HAP-1 (cell line): ENCODE data around the gene GINS2.
A peak's percentile ranks its signal among the peaks of the same experiment; 100 is the strongest.

Experiments used
- DNase-seq, 2 experiments: peaks; one replicate each; pipeline ENCODE4 v3.0.0-alpha.2; 2016 to 2020; ENCODE audit warnings: low spot score in 2 of 2
- H3K27me3 ChIP-seq: fragments of 250-450 bp; sonication (Bioruptor Pico); 2 replicates; pipeline ENCODE4 v1.5.1; 2020; ENCODE audit warnings: low read depth, mild to moderate bottlenecking, moderate library complexity
- H3K36me3 ChIP-seq: fragments of 250-450 bp; sonication (Bioruptor Pico); replicated peaks from 2 replicates; pipeline ENCODE4 v1.5.1; 2020; ENCODE audit warnings: mild to moderate bottlenecking
- H3K4me1 ChIP-seq: fragments of 250-450 bp; sonication (Bioruptor Pico); 2 replicates; pipeline ENCODE4 v1.5.1; 2020; ENCODE audit warnings: mild to moderate bottlenecking
- H3K4me3 ChIP-seq: fragments of 250-450 bp; sonication (Bioruptor Pico); 2 replicates; pipeline ENCODE4 v1.5.1; 2020; ENCODE audit warnings: mild to moderate bottlenecking, moderate library complexity
- H3K9me3 ChIP-seq: fragments of 250-450 bp; sonication (Bioruptor Pico); 2 replicates; pipeline ENCODE4 v1.5.1; 2020; ENCODE audit warnings: mild to moderate bottlenecking, moderate library complexity
- in situ Hi-C: fragments of 300-500 bp; cut with MboI; formaldehyde crosslinking; loops from 3 replicates; pipeline ENCODE4 v1.14.3; 2020; ENCODE audit warnings: low sequenced_read_pairs, inconsistent platforms, mixed read lengths

The GINS2 gene

DNA sequence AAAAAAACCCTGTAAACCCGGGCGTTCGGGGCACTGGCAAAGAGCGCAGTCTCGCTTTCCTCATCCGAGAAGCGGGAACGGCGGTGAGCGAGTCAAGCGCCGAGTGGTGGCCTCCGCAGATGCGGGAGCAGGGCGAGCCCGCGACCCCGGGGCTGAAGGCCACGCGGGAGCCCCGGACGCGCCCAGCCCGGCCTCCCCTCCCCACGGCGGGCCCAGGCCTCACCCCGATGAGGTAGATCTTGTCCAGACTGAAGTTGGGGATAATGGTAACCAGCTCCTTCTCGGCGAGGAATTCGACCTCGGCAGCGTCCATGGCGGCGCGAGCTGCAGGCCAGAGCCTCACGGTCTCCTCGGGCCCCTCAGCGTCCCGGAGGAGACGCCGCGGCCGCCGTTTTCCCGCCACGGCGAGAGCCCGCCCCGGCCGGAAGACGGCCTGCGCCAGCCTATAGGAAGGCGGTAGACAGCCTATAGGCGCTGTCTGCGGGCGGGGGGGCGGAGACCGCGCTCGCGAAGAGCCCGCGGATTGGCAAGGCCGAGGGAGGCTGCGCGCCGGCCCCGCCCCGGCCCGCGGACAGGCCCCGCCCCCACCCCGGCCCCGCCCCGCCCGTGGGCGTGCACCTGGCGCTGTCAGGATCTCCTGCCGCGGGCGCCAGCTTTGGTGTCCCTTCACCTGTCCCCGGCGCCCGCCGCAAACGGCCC, at the start of gene GINS2:
TSS of gene GINS2 (minus strand) at position 369 of the 699 bp plus-strand sequence. CDS start at position 313, 56 bp downstream.
- peak within 1 kb of the TSS; percentile 55 for H3K4me3 ChIP-seq
- H3K9me3 ChIP-seq: no peaks in the 10 kb centered on the region
- in situ Hi-C loops: no loop called here
- H3K36me3 ChIP-seq: peaks cover 31% of the 10 kb centered on the region
- DNase-seq: peak; percentile 93 to 95
- H3K4me1 ChIP-seq: peaks cover 13% of the 10 kb centered on the region
- H3K27me3 ChIP-seq: no peaks in the 10 kb centered on the region

DNA sequence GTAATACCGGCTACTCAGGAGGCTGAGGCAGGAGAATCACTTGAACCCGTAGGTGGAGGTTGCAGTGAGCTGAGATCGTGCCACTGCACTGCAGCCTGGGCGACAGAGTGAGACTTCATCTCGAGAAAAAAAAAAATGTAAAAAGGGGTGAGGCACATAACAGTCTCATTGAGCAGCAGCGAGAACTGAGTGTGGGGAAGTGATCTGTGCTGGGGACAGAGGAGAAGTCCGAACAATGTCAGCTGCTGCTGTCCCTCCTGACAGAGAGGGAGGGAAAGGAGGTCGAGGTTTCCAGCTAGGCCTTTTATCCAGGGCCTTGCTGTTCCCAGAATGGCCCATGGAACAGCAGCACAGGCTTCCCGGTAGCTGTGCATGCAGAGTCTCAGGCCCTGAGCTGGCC, 48.2 kb upstream of the GINS2 start:
- Histone ChIP-seq H3K4me3 (no peak overlapping the region), H3K36me3 (no peaks in the 10 kb centered on the region), H3K27me3 (no peaks in the 10 kb centered on the region), H3K9me3 (no peaks in the 10 kb centered on the region), H3K4me1 (no peaks in the 10 kb centered on the region)
- no peak for DNase-seq
- in situ Hi-C loops: no loop called here

DNA sequence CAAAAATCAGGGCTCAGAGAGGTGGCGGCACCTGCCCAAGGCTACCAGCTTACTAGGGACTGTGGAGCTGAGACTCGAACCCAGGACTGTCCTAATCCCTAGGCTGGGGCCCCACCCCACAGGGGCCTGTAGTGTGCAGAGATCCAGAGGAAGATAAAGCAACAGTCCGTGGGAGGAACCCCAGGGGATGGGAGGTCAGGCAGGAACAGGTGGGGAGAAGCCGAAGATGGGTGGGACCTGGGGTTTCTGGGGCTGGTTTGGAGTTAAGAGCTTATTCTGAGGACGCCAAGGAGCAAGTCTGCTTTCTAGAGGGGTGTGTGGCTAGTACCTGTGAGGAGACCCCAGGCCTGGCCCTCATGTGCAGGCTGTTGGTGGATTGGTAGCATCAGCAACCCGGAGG, 47.2 kb upstream of the GINS2 start:
- in situ Hi-C loops: no loop called here
- no peak overlapping the region for H3K4me3 ChIP-seq
- H3K27me3 ChIP-seq: no peaks in the 10 kb centered on the region
- no peaks in the 10 kb centered on the region for H3K36me3 ChIP-seq
- DNase-seq: no peak
- H3K4me1 ChIP-seq: no peaks in the 10 kb centered on the region
- no peaks in the 10 kb centered on the region for H3K9me3 ChIP-seq

DNA sequence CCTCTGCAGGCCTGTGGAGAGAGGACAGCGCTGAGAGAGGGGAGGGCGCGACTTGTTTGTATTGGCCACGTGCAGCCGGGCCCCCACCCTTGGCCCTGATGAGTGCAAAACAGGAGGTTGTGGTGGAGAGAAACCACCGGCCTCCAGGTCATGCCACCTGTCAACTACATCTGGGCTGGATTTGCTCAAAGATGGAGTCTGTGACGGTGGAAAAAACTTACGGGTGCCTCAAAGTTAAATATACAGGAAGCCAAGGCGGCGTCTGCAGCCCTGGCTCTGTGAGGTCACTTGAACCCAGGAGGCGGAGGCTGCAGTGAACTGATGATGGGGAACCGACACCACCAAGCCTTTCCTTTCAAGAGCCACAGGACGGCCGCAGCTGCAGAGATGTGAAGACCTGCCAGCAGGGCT, 46.5 kb upstream of the GINS2 start:
- DNase-seq: no peak
- Histone ChIP-seq H3K4me3 (no peak overlapping the region), H3K36me3 (no peaks in the 10 kb centered on the region)

DNA sequence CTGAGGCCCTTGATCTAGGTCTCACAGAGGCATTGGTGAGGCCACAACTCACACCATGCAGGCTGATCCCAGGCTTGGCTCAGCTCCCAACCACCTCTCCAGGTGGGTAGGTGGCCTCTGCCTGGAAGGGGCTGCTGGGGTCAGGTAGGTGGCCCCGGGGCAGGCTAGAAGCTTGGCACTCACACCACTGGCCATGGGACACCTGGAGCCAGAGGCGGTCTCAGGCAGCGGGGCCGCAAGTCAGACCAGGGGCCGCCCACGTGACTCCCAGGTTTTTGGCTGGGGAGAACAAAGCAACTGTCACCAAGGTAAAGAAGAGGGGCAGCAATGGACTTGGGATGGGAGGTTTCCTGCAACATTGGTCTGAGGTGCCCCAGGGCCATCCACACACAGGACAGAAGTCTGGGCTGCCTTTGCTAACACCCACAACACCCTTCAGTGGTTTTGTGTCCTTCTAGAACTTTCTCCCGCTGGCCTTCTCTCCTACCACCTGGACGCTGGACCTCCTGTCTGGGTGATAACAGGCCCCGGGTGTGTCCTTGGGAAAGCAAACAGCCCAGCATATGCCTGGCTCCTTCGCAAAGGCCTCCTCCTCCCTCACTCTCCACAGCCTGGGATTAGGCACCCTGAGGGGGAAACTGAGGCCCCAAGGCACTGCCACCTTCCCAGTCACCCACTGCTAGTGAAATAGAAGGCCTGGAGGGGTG, 45.7 kb upstream of the GINS2 start:
- H3K9me3 ChIP-seq: no peaks in the 10 kb centered on the region
- H3K4me1 ChIP-seq: no peaks in the 10 kb centered on the region
- no peaks in the 10 kb centered on the region for H3K27me3 ChIP-seq
- no peak overlapping the region for H3K4me3 ChIP-seq
- H3K36me3 ChIP-seq: no peaks in the 10 kb centered on the region
- in situ Hi-C loops: no loop called here
- no peak for DNase-seq

More for the DNA sequence above, 46.5 kb upstream of the GINS2 start:
- H3K27me3 ChIP-seq: no peaks in the 10 kb centered on the region
- in situ Hi-C loops: no loop called here
- no peaks in the 10 kb centered on the region for H3K9me3 ChIP-seq
- no peaks in the 10 kb centered on the region for H3K4me1 ChIP-seq

DNA sequence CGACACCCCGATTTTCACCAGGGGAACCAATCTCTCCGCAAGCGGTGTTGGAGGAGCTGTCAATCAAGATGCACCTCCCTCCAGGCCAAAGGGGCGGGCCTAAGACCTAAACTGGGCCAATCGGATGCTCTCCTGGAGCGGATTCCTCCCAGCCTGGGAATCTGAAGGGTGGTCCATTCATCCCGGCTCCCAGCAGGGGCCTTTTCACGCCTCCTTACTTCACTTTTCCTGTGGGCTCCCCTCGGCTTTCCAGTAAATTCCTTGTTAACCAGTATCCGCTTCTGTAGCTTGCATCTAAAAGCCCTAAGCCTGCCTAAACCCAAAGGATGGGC, 45.1 kb upstream of the GINS2 start:
- Histone ChIP-seq H3K27me3 (no peaks in the 10 kb centered on the region), H3K4me1 (no peaks in the 10 kb centered on the region), H3K36me3 (no peaks in the 10 kb centered on the region), H3K9me3 (no peaks in the 10 kb centered on the region), H3K4me3 (no peak overlapping the region)
- in situ Hi-C loops: no loop called here
- DNase-seq: peak in 1 of 2 experiments; percentile 52

DNA sequence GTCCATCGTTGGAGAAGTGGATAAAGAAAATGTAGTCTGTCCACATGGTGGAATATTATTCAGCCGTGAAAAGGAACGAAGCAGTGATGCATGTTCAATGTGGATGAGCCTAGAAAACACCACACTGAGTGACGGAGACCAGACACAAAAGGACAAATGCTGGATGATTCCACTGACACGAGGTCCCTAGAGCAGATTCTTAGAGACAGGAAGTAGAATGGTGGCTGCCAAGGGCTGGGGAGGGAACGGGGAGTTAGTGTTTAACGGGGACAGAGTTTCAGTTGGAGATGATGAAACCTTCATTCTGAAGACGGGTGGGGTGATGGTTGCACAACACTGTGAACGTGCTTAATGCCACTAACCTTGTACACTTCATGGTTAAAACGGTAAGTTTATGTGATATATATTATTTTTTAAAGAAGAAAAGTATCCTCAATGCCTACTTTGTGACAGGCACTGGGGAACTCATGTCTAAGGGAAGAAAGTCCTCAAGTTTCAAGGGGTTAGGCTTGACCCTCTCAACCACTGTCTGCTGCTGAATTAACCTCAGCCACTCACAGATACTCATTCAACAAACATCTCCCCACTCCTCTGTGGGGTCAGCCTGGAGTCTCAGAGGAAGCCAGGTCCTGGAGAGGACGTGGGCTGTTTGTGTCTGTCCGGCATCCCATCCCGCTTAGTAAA, 44.5 kb upstream of the GINS2 start:
- H3K4me1 ChIP-seq: no peaks in the 10 kb centered on the region
- DNase-seq: no peak
- in situ Hi-C loops: no loop called here
- no peak overlapping the region for H3K4me3 ChIP-seq
- no peaks in the 10 kb centered on the region for H3K9me3 ChIP-seq
- no peaks in the 10 kb centered on the region for H3K27me3 ChIP-seq
- H3K36me3 ChIP-seq: no peaks in the 10 kb centered on the region

DNA sequence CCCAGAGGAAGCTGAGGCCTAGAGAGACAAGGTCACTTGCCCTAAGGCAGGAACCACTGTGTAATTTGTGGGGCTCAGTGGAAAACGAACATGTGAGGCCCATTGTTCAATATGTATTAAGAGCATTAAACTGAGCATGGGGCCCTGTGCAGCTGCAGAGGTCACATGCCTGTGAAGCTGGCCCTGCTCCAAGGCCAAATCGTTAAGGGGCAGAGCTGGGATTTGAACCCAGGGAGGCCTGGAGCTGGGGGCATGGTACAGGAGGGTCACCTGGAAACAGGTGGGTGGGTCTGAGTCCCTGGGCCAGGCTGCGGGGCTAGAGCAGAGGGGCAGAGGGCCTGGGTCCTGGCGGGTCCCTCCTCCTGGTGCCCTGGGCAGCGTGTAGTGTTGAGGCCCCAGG, 42.4 kb upstream of the GINS2 start:
- Histone ChIP-seq H3K27me3 (no peaks in the 10 kb centered on the region), H3K4me3 (no peak overlapping the region), H3K4me1 (no peaks in the 10 kb centered on the region), H3K9me3 (no peaks in the 10 kb centered on the region), H3K36me3 (no peaks in the 10 kb centered on the region)
- in situ Hi-C loops: no loop called here
- no peak for DNase-seq

DNA sequence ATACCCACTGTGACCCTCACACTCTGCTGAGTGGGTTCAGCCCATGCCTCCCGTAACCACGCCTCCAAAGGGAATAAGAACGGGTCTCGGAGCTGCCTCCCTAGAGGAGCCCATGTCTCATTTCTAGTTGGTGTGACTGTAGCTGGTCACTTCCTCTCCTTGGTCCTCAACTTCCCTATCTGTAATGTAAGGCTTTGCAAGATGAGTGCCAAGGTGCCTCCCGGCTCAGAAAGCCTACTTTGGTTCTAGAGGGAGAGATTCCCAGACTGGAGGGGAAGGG, 41.4 kb upstream of the GINS2 start:
- Histone ChIP-seq H3K4me1 (no peaks in the 10 kb centered on the region), H3K36me3 (no peaks in the 10 kb centered on the region), H3K9me3 (no peaks in the 10 kb centered on the region), H3K27me3 (no peaks in the 10 kb centered on the region), H3K4me3 (no peak overlapping the region)
- in situ Hi-C loops: no loop called here
- DNase-seq: no peak

DNA sequence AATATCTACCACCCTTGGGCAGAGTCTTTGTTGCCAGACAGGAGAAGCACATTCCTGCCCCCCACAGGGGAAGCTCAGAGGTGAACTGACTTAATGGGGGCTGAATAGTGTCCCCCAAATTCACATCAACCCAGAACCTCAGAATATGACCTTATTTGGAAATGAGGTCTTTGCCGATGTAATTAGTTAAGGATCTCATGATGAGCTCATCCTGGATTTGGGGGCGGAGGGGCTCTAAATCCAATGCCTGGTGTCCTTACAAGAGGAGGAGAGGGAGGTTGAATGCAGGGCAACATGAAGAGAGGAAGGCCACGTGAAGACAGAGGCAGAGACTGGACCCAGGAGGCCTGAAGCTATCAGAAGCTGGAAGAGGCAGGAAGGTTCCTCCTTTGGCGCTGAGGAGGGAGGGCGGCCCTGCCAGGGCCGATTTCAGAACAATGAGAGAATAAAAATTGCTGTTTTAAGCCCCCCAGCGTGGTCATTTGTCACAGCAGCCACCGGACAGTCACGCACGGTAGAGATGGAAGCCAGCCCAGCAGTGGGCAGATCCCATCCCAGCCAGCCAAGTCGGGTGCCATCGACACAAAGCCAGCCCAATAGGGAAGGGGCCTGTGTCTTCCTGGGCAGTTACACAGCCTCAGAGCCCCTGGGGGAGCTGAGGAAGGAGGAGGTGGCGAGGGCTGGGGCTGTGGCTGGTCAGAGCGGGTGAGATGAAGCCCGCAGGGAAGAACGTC, 40.9 kb upstream of the GINS2 start:
- Histone ChIP-seq H3K4me3 (no peak overlapping the region), H3K27me3 (no peaks in the 10 kb centered on the region)
- in situ Hi-C loops: no loop called here

DNA sequence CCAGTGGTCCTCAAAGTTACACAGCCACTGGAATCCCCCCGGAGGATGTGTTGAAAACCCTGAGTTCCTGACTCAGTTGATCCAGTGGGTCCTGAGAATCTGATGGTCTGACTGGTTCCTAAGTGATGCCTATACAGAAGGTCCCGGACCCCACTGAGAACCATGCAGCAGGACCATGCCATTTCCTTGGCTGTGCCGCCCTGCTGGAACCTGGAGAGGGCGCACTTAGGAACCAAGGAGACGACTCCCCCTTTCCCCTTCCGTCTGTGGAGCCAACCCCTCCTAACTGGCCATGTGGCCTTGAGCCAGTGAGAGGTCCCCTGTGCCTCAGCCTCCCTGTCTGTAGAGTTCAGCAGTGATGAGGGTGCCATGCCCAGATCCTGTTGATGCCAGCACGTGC, 40.1 kb upstream of the GINS2 start:
- DNase-seq: peak in 1 of 2 experiments; percentile 38
- no peaks in the 10 kb centered on the region for H3K27me3 ChIP-seq
- no peaks in the 10 kb centered on the region for H3K4me1 ChIP-seq
- H3K36me3 ChIP-seq: no peaks in the 10 kb centered on the region
- H3K4me3 ChIP-seq: no peak overlapping the region
- H3K9me3 ChIP-seq: no peaks in the 10 kb centered on the region
- in situ Hi-C loops: no loop called here

More for the DNA sequence above, 40.9 kb upstream of the GINS2 start:
- no peak for DNase-seq
- Histone ChIP-seq H3K4me1 (no peaks in the 10 kb centered on the region), H3K36me3 (no peaks in the 10 kb centered on the region), H3K9me3 (no peaks in the 10 kb centered on the region)

DNA sequence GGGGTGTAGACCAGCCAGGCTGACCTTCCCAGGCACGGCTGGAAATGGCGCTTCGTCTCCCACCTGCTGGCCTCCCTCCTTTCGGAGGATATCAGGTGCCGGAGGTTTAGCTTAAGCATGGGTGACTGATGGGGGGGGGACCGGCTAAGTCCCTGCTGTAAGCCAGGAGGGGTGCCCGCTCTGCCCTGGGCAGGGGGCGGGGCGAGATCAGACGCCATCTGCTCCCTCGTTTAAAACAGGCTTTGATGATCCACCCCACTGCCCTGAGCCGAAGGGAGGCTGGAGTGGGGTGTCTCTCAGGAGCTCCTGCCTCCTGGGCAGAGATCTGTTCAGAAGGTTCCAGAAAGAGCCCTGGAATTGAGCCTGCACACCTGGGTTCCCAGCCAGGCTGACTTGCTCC, 36.2 kb upstream of the GINS2 start:
- no peaks in the 10 kb centered on the region for H3K9me3 ChIP-seq
- no peaks in the 10 kb centered on the region for H3K36me3 ChIP-seq
- in situ Hi-C loops: no loop called here
- no peaks in the 10 kb centered on the region for H3K27me3 ChIP-seq
- no peak overlapping the region for H3K4me3 ChIP-seq
- no peaks in the 10 kb centered on the region for H3K4me1 ChIP-seq
- no peak for DNase-seq

DNA sequence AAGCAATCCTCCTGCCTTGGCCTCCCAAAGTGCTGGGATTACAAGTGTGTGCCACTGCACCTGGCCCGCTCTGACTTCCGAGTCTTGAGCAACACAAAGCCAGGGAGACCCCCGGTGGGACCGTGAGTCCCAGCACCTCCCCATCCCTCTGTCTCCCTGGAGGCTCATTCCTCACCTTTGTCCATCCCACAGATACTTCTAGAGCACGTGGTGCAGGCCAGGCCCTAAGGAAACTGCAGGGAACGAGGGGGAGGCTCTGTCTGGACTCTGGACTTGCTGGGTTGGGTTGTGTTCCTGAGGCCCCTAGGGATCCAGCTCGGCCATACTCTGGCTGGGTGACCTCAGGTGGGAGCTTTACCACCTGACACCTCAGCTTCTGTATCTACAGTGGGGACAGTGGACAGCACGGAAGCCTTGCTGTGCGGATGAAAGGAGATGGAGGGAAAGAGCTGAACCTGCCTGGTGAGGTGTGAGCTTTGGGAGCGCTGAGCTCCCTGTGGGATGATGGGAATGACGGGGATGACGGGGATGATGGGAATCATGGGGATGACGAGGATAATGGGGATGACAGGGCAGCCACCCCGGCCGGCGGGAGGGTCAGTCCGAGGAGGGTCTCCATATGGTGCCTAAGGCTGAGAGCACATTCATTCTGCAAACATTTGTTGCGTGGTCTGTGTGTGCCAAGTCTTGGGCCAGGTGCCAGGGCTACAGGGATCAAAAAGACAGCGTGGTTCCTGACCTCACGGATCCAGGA, 35.5 kb upstream of the GINS2 start:
- H3K4me1 ChIP-seq: no peaks in the 10 kb centered on the region
- in situ Hi-C loops: no loop called here
- no peak for DNase-seq

More for the DNA sequence above, 35.5 kb upstream of the GINS2 start:
- Histone ChIP-seq H3K9me3 (no peaks in the 10 kb centered on the region), H3K4me3 (no peak overlapping the region), H3K27me3 (no peaks in the 10 kb centered on the region), H3K36me3 (no peaks in the 10 kb centered on the region)
